CD4-positive, alpha-beta T cell treated with Interleukin-15 for 1 hour (primary cell): ENCODE measurements around the gene PRORP.
"Not testable (repeated sequence)": the region's sequence is repeated elsewhere in the genome, so short reads cannot be mapped to it uniquely, and the experiment has no call there.

Experiments
- DNase-seq: peaks from one replicate; pipeline ENCODE4 v3.0.0-alpha.2; 2020

Gene PRORP

GRCh38 chr14:35140718-35141581, 18.6 kb downstream of the PRORP start:
- no peak for DNase-seq

- DNase-seq: no peak
Observed at GRCh38 chr14:35144029-35144428, 21.7 kb downstream of the PRORP start.

- DNase-seq: no peak
Observed at GRCh38 chr14:35146711-35147149, 24.4 kb downstream of the PRORP start.

- no peak for DNase-seq
Observed at GRCh38 chr14:35147186-35147585, 24.8 kb downstream of the PRORP start.

GRCh38 chr14:35147711-35148110, 25.4 kb downstream of the PRORP start:
- DNase-seq: no peak

- DNase-seq: no peak
Observed at GRCh38 chr14:35149239-35149638, 26.9 kb downstream of the PRORP start.

- not testable (repeated sequence) for DNase-seq
Observed at GRCh38 chr14:35152531-35152930, 30.2 kb downstream of the PRORP start.

GRCh38 chr14:35154016-35154415, 31.7 kb downstream of the PRORP start:
- DNase-seq: no peak

GRCh38 chr14:35155962-35156361, 33.6 kb downstream of the PRORP start:
- no peak for DNase-seq

- no peak for DNase-seq
Observed at GRCh38 chr14:35158491-35158890, 36.1 kb downstream of the PRORP start.

GRCh38 chr14:35158951-35159653, 36.8 kb downstream of the PRORP start:
- no peak for DNase-seq

GRCh38 chr14:35159742-35160409, 37.5 kb downstream of the PRORP start:
- no peak for DNase-seq

GRCh38 chr14:35161231-35161630, 38.9 kb downstream of the PRORP start:
- no peak for DNase-seq

GRCh38 chr14:35163384-35163783, 41.0 kb downstream of the PRORP start:
- DNase-seq: no peak

GRCh38 chr14:35164849-35165248, 42.5 kb downstream of the PRORP start:
- no peak for DNase-seq

GRCh38 chr14:35167496-35167895, 45.1 kb downstream of the PRORP start:
- no peak for DNase-seq
